HEK293T (cell line): ENCODE data around the gene RASSF8.

Experiments
- CTCF ChIA-PET: fragments of 350-600 bp; formaldehyde crosslinking; extraction: SDS; loops from one replicate; lab custom pipeline; 2021; ENCODE audit warnings: antibody characterized with exemption, inconsistent platforms; lab: Yijun Ruan, JAX
- POLR2A ChIA-PET: fragments of 350-600 bp; formaldehyde crosslinking; extraction: SDS; loops from one replicate; lab custom pipeline; 2020; ENCODE audit warnings: antibody characterized with exemption, inconsistent platforms; lab: Yijun Ruan, JAX
- DNase-seq: peaks from one replicate; pipeline ENCODE4 v3.0.0; 2012; ENCODE audit warnings: mixed read lengths; ENCODE audit errors: extremely low spot score
- ARNT ChIP-seq: fragments of 450-650 bp; IDR thresholded peaks from 2 replicates; pipeline ENCODE4 v1.6.1; 2017; ENCODE audit warnings: mild to moderate bottlenecking
- BHLHE40 ChIP-seq: fragments of 450-650 bp; IDR thresholded peaks from 2 replicates; pipeline ENCODE4 v1.6.1; 2016; ENCODE audit warnings: mild to moderate bottlenecking, moderate library complexity, borderline replicate concordance
- CTBP1 ChIP-seq: fragments of 450-650 bp; IDR thresholded peaks from 2 replicates; pipeline ENCODE4 v1.6.1; 2016; ENCODE audit warnings: borderline replicate concordance
- ELF4 ChIP-seq: fragments of 450-650 bp; IDR thresholded peaks from 2 replicates; pipeline ENCODE4 v1.6.1; 2017; ENCODE audit warnings: antibody characterized with exemption
- FOXA1 ChIP-seq: fragments of 450-650 bp; IDR thresholded peaks from 2 replicates; pipeline ENCODE4 v1.6.1; 2016; ENCODE audit warnings: mild to moderate bottlenecking
- FOXK2 ChIP-seq: fragments of 450-650 bp; IDR thresholded peaks from 2 replicates; pipeline ENCODE4 v1.6.1; 2016; ENCODE audit warnings: mild to moderate bottlenecking
- FOXM1 ChIP-seq: fragments of 450-650 bp; IDR thresholded peaks from 2 replicates; pipeline ENCODE4 v1.6.1; 2017; ENCODE audit warnings: mild to moderate bottlenecking, borderline replicate concordance
- HDGF ChIP-seq: fragments of 450-650 bp; IDR thresholded peaks from 2 replicates; pipeline ENCODE4 v1.6.1; 2017; ENCODE audit warnings: antibody characterized with exemption, borderline replicate concordance
- L3MBTL2 ChIP-seq: fragments of 450-650 bp; conservative IDR thresholded peaks from 2 replicates; pipeline ENCODE4 v1.6.1; 2016; ENCODE audit warnings: mild to moderate bottlenecking
- LEF1 ChIP-seq: fragments of 450-650 bp; IDR thresholded peaks from 2 replicates; pipeline ENCODE4 v1.6.1; 2017; ENCODE audit warnings: mild to moderate bottlenecking, borderline replicate concordance
- NFRKB ChIP-seq: fragments of 450-650 bp; IDR thresholded peaks from 2 replicates; pipeline ENCODE4 v1.6.1; 2016; ENCODE audit warnings: mild to moderate bottlenecking, moderate library complexity
- PKNOX1 ChIP-seq: fragments of 450-650 bp; IDR thresholded peaks from 2 replicates; pipeline ENCODE4 v1.6.1; 2016
- SP1 ChIP-seq: fragments of 450-650 bp; IDR thresholded peaks from 2 replicates; pipeline ENCODE4 v1.6.1; 2017
- SUZ12 ChIP-seq: fragments of 450-650 bp; IDR thresholded peaks from 2 replicates; pipeline ENCODE4 v1.6.1; 2016; ENCODE audit warnings: mild to moderate bottlenecking
- TARDBP ChIP-seq: fragments of 450-650 bp; IDR thresholded peaks from 2 replicates; pipeline ENCODE4 v1.6.1; 2016
- ZNF384 ChIP-seq: fragments of 450-650 bp; IDR thresholded peaks from 2 replicates; pipeline ENCODE4 v1.6.1; 2016

Gene RASSF8

GRCh38 chr12:25975179-25975578, 16.7 kb downstream of the RASSF8 start:
- TF ChIP-seq SP1 (no peak), PKNOX1 (no peak), FOXA1 (no peak), TARDBP (no peak), BHLHE40 (no peak), FOXK2 (no peak), ZNF384 (no peak), LEF1 (no peak), CTBP1 (no peak), ARNT (no peak), ELF4 (no peak)
- no peak for DNase-seq
- POLR2A ChIA-PET: interaction anchor here (1.2 kb wide), 1 partner anchor 16 kb away, joined by 5 read pairs; the partner anchor contains the start of gene RASSF8
- CTCF ChIA-PET: no interaction called here

DNA sequence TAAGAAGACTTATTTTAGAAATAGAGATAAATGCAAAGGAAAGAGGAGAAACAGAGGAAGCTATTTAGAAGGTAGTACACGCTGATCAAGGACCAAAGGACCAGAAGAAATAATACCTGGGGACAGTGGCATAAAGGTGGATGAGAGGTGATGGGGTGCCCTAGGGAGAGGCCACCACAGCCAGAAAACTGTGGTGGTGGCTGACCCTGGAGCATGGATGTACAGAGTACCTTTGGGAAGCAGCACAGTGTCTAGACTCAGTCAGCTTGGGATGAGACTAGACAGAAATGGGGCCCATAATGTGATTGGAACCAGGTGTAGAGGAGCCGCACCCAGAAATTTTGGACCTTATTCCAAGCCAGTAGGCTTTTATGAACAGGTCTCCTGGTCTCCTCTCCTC, 17.2 kb downstream of the RASSF8 start:
- DNase-seq: no peak
- ChIA-PET POLR2A (interaction anchor here (1.2 kb wide), 1 partner anchor 17 kb away, joined by 5 read pairs; the partner anchor contains the start of gene RASSF8), CTCF (no interaction called here)
- TF ChIP-seq BHLHE40: no peak
- no peak for TF ChIP-seq ELF4
- TF ChIP-seq L3MBTL2: no peak
- TF ChIP-seq PKNOX1: no peak
- no peak for TF ChIP-seq CTBP1
- no peak for TF ChIP-seq LEF1
- no peak for TF ChIP-seq HDGF
- TF ChIP-seq TARDBP: no peak
- no peak for TF ChIP-seq FOXA1
- no peak for TF ChIP-seq SUZ12
- TF ChIP-seq FOXM1: no peak

DNA sequence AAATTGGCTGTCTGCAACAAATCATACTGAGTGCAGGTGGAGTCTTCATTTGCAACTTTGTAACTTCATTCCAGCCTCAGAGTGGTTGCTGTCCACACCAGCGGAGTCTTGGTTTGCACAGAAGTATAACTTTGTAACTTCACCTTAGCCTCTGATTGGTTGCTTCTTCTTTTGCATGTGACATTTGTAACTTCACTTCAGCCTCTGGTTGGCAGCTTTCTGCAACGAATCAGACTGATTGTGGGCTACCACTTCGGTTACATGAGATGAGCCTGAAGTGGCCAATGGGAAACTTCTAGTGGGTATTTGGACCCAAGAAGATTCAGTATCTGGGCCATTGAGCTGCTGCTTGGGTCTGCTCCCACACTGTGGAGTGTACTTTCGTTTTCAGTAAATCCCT, 17.8 kb downstream of the RASSF8 start:
- POLR2A ChIA-PET: no interaction called here
- no peak for TF ChIP-seq LEF1
- CTCF ChIA-PET: no interaction called here
- DNase-seq: no peak

GRCh38 chr12:25977047-25977446, 18.6 kb downstream of the RASSF8 start:
- CTCF ChIA-PET: no interaction called here
- POLR2A ChIA-PET: no interaction called here
- no peak for TF ChIP-seq CTBP1
- no peak for TF ChIP-seq NFRKB
- TF ChIP-seq ELF4: no peak
- TF ChIP-seq BHLHE40: no peak
- TF ChIP-seq FOXA1: no peak
- TF ChIP-seq SP1: no peak
- no peak for TF ChIP-seq HDGF
- no peak for TF ChIP-seq FOXM1
- TF ChIP-seq ARNT: no peak
- no peak for TF ChIP-seq LEF1
- TF ChIP-seq SUZ12: no peak
- no peak for TF ChIP-seq PKNOX1
- TF ChIP-seq FOXK2: no peak
- TF ChIP-seq TARDBP: no peak
- no peak for TF ChIP-seq L3MBTL2
- TF ChIP-seq ZNF384: no peak
- no peak for DNase-seq

GRCh38 chr12:25979059-25979458, 20.6 kb downstream of the RASSF8 start:
- ChIA-PET CTCF (interaction anchor here (0.5 to 1.4 kb wide), 2 partner anchors 19 to 301 kb away, joined by 3 to 9 read pairs; no protein-coding TSS in a partner anchor), POLR2A (no interaction called here)
- DNase-seq: no peak
- TF ChIP-seq ELF4 (no peak), FOXM1 (no peak), ZNF384 (no peak), L3MBTL2 (no peak), ARNT (no peak), NFRKB (no peak), TARDBP (no peak), HDGF (no peak), LEF1 (no peak), BHLHE40 (no peak), SP1 (no peak), PKNOX1 (no peak), SUZ12 (no peak), CTBP1 (no peak), FOXA1 (no peak), FOXK2 (no peak)

DNA sequence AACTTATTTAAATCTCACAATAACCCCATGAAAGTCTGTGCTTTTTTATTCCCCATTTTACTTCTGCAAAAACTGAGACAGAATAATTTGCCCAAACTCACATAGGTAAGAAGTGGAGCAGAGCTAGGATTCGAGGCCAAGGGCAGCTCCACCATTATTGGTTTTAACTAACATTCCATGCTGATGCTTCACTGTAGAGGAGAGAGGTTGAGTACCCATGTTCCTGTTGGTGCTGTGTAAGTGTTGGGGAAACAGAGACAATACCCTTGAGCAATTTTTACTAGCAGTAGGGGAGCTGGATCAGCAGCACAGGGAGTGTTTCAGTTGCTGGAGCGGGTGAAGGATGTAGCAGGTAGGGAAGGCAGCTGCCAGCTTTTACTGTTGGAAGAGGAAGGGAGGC, 21.1 kb downstream of the RASSF8 start:
- POLR2A ChIA-PET: no interaction called here
- TF ChIP-seq SUZ12: no peak
- no peak for DNase-seq
- CTCF ChIA-PET: interaction anchor here (0.5 to 1.4 kb wide), 2 partner anchors 20 to 302 kb away, joined by 3 to 9 read pairs; no protein-coding TSS in a partner anchor
